Suprapubic skin (tissue), 3 donors: ENCODE results near the gene SEMA5B.

ENCODE experiments used
- CTCF ChIP-seq, 2 donors: fragments of 200-600 bp in 1 of 2; fragments of 450-650 bp in 1 of 2; sonication (generic) in 1 of 2; IDR thresholded peaks; one replicate each; pipeline ENCODE4 v1.5.1; 2016 to 2019; ENCODE audit warnings: antibody characterized with exemption in 2 of 2, mild to moderate bottlenecking in 1 of 2, moderate library complexity in 1 of 2
- EP300 ChIP-seq: sonication (generic); formaldehyde crosslinking; IDR thresholded peaks from one replicate; pipeline ENCODE4 v1.6.1; 2017; ENCODE audit warnings: antibody characterized with exemption
- POLR2A ChIP-seq, 2 donors: fragments of 450-650 bp; IDR thresholded peaks; one replicate each; pipeline ENCODE4 v1.6.1; 2017; ENCODE audit warnings: antibody characterized with exemption in 2 of 2, mild to moderate bottlenecking in 2 of 2, moderate library complexity in 2 of 2

- TF ChIP-seq EP300 (no peak), CTCF (IDR thresholded peaks at IDR 0.05) (no peak), POLR2A (IDR thresholded peaks at IDR 0.05) (no peak)
These were observed 68.2 kb downstream of the SEMA5B start for GRCh38 chr3:122959339-122959738.
